NCI-H1436 treated with DMSO at 0.1 percent for 48 hours (cell line): Measurements from ENCODE around the gene PHF23.

Experiments used
- DNase-seq: peaks from one replicate; lab custom pipeline; 2025; lab: John Stamatoyannopoulos, UW

The PHF23 gene

GRCh38 chr17:7203391-7203790 is 35.9 kb downstream of the PHF23 start:
- no peak for DNase-seq

- no peak for DNase-seq
These were observed 42.4 kb downstream of the PHF23 start for GRCh38 chr17:7196651-7197401.

DNA sequence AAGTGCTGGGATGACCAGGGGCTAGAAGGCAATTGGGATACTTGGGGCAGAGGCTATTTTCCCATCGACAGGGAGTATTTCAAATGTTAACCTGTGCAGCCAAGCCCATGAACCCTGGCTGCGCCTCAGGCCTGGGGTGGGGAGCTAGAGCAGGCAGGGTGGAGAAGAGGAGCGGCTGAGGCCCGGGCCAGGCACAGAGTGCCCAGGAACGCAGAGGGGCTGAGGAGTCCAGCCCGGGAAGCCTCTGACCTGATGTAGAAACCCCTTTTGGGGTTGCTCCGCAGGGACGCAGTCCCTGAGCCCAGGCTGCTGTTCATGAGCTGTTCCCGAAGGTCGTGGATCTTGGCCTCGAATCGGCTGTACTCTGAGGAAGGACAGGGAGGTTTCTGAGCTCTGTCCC is 43.3 kb downstream of the PHF23 start:
- DNase-seq: no peak

DNA sequence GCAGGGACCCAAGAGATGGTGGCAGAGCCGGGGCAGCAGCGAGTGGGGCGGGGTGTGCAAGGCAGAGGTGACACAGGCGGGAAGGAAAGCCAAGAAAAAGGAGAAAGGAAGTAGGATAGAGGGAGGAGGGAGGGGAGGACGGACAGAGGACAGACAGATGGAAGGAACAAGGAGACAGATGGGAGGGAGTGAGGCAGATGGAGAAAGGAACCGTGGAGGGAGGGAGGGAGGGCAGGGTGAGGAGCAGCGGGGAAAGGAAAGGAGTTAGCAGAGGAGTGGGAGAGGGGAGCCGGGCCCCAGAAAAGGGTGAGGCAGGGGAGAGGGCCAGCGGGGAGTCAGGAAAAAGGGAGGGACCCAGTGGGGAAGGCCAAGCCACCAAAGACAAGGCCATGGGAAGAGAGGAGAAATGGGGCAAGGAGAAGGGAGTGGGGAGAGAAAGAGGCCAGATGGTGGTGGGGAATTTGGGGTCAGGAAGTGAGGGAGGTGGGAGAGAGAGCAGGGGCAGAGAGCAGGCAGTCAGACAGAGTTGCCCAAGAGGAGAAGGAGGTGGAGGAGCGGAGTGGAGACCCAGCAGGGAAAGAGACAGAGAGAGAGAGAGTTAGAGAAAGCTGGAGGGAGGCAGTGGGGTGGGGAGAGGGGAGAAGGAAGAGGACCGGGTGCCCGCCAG is 46.9 kb downstream of the PHF23 start:
- no peak for DNase-seq

DNA sequence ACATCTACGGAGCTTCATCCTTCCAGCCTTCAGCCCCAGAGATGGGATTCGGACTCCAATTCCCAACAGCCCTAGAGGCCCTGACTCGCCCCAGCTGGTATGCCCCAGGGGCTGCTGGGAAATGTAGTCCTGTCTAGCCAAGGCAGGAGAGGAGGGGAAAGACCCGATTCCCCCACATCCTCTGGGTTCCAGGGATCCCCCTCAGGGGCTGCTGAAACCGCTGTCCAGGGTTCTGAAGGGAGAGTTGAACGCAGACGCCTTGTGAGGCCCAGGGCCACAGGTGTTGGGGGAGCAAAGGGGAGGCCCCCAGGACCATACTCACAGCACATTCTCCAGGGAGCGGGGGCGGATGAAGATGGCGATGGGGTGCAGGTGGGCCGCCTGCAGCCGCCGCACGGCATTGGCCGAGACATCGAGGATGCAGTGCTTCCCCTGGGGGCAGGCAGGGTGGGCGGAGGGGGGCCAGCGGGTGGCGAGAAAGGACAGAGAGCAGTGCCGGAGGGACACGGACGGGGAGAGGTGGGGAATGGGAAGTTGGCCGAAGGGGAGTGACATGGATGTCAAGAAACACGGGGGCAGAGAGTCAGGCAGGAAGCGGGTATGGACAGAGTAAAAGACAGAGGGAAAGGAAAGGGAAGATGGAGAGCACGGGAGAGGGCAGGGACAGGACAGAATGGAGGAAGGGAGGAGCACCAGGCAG is 47.5 kb downstream of the PHF23 start:
- DNase-seq: no peak

GRCh38 chr17:7191069-7191468 is 48.2 kb downstream of the PHF23 start:
- DNase-seq: no peak

DNA sequence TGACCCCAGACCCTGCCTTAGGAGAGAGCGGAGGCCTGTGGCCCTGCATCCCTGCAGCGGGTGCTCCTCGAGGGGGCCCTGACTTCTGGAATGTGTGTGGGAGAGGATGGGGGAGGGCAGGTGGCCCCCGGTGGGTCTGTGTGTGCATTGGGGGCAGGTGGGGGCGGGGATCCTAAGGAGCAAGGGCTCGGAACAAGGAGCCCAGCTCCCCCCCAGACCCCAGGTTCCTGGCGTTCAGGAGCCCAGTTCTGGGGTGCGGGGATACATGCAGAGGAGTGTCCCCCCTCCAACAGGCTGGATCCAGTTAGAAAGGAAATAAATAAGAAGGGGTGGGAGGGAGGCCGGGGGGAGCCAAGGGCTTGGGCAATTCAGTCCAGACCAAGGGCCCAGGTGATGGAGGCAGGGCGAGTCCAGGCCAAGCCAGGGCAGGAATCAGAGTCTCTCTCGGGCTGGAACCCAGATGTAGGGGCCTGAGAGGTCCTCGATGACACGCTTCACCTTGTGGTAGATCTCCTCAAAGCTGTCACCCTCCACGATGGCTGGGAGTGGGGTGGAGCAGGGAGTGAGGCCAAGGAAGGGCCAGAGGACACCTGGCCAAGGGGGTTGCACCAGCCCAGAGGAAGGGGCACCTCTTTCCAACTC is 48.9 kb downstream of the PHF23 start:
- DNase-seq: no peak

- DNase-seq: no peak
These were observed 53.0 kb downstream of the PHF23 start for GRCh38 chr17:7186241-7186640.
